ENCODE results near the gene ACSM6. TPM values are rescaled to one million over a fixed set of nuclear protein-coding genes. Genes with fewer than 3 reads are reported as not detected.

Gene ACSM6
- total RNA-seq (not detected), total RNA-seq (0 to 0.06 (median 0) reads per million in 29 experiments)
- total RNA-seq (2013) = not detected

DNA sequence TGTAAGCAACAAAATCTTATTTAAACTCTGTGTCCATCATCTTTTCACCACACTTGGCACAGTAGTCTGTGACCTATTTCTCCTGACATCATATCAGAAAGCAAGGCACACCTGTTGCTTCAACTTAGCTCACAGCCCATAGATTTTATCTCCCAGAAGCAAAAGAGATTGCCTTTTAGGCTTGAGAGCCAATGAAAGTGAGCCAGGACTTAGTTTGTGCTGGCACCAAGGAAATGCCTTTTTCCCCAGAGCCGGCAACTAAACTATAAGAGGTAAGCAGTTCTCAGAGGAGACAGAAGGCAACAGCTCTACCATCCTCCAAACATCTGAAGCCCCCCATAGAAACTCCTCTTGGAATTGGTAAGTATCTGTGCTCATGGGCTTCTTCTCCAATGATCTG is at the start of gene ACSM6:
ACSM6 (plus strand) TSS at position 295 of the 400 bp plus-strand sequence. CDS start 248 bp downstream, outside the sequence.
- H3K9me3 ChIP-seq = no peaks in the 10 kb centered on the region
- Mint-ChIP-seq H3K36me3 (no peaks in the 10 kb centered on the region), H3K4me1 (no peaks in the 10 kb centered on the region), H3K27ac (no peak within 1 kb of the TSS), H3K4me3 (no peak within 1 kb of the TSS), H3K27me3 (peaks cover 0 to 14% of the 10 kb centered on the region in 2 donors), H3K9me3 (no peaks in the 10 kb centered on the region)
- WGBS (ENCODE audit: insufficient coverage) = no CpG with 5 or more reads among the region's 1 CpG
- no peak for DNase-seq
- H3K4me1 ChIP-seq (ENCODE audit: control insufficient read depth in 1 of 2, extremely low read depth in 1 of 2, insufficient read depth in 2 of 2, low read length in 2 of 2) = no peaks in the 10 kb centered on the region
- H3K27ac ChIP-seq (ENCODE audit: low read length) = no peak within 1 kb of the TSS
- H3K27me3 ChIP-seq (replicated peaks in 1 of 2; ENCODE audit: control insufficient read depth in 2 of 2, extremely low read depth in 1 of 2, insufficient read depth in 2 of 2, low read length in 1 of 2) = no peaks in the 10 kb centered on the region
- no peak within 1 kb of the TSS for H3K4me3 ChIP-seq (ENCODE audit: control insufficient read depth in 1 of 2, extremely low read depth in 1 of 2, low read length in 1 of 2)
- no peak for ATAC-seq (replicated peaks in 1 of 4)
- CTCF ChIA-PET = no interaction called here
- no peaks in the 10 kb centered on the region for H3K36me3 ChIP-seq (ENCODE audit: control insufficient read depth in 2 of 2, extremely low read depth in 1 of 2, insufficient read depth in 1 of 2, low read length in 1 of 2)
- POLR2A ChIA-PET = no interaction called here

- Histone ChIP-seq H3K4me3 (ENCODE audit: control insufficient read depth in 1 of 2, extremely low read depth in 1 of 2, low read length in 1 of 2) (no peak overlapping the region), H3K4me1 (ENCODE audit: control insufficient read depth in 1 of 2, extremely low read depth in 1 of 2, insufficient read depth in 2 of 2, low read length in 2 of 2) (no peaks in the 10 kb centered on the region), H3K27me3 (replicated peaks in 1 of 2; ENCODE audit: control insufficient read depth in 2 of 2, extremely low read depth in 1 of 2, insufficient read depth in 2 of 2, low read length in 1 of 2) (no peaks in the 10 kb centered on the region), H3K27ac (ENCODE audit: low read length) (no peak overlapping the region), H3K36me3 (ENCODE audit: control insufficient read depth in 2 of 2, extremely low read depth in 1 of 2, insufficient read depth in 1 of 2, low read length in 1 of 2) (no peaks in the 10 kb centered on the region), H3K9me3 (no peaks in the 10 kb centered on the region)
- no peaks in the 10 kb centered on the region for H3K27me3 Mint-ChIP-seq
- no peak for ATAC-seq (replicated peaks in 1 of 4)
- no peaks in the 10 kb centered on the region for H3K4me1 Mint-ChIP-seq
- WGBS (ENCODE audit: insufficient coverage) = 80% methylated on average over 4 of the region's 4 CpGs
- ChIA-PET POLR2A (no interaction called here), CTCF (no interaction called here)
- peaks cover 0 to 19% (median 8%) of the 10 kb centered on the region in 3 donors for H3K9me3 Mint-ChIP-seq
- no peak overlapping the region for H3K27ac Mint-ChIP-seq
- DNase-seq = no peak
- no peaks in the 10 kb centered on the region for H3K36me3 Mint-ChIP-seq
- no peak overlapping the region for H3K4me3 Mint-ChIP-seq
These were observed 25.3 kb upstream of the ACSM6 start for GRCh38 chr10:95168694-95169093.

DNA sequence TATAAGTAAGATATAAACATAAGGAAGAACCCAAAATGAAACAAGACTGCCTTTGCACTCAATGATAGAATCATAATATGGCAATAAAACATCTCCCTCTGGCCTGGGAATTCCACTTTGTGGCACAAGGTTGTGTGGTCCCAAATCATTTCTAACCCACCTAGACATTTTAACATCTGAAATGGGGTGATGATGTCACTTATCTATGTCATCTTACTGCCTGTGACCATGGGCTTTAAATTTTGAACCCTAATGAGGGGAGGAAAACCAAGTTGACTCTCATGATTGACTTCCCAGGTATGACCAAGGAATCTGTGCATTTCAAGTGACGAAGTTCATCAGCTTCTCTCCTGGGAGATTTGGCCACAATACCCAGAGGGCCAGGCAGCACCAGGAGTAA is 24.5 kb upstream of the ACSM6 start:
- H3K4me1 Mint-ChIP-seq = no peaks in the 10 kb centered on the region
- H3K36me3 Mint-ChIP-seq = no peaks in the 10 kb centered on the region
- Histone ChIP-seq H3K4me3 (ENCODE audit: control insufficient read depth in 1 of 2, extremely low read depth in 1 of 2, low read length in 1 of 2) (no peak overlapping the region), H3K9me3 (no peaks in the 10 kb centered on the region), H3K36me3 (ENCODE audit: control insufficient read depth in 2 of 2, extremely low read depth in 1 of 2, insufficient read depth in 1 of 2, low read length in 1 of 2) (no peaks in the 10 kb centered on the region), H3K4me1 (ENCODE audit: control insufficient read depth in 1 of 2, extremely low read depth in 1 of 2, insufficient read depth in 2 of 2, low read length in 2 of 2) (no peaks in the 10 kb centered on the region), H3K27ac (ENCODE audit: low read length) (no peak overlapping the region), H3K27me3 (replicated peaks in 1 of 2; ENCODE audit: control insufficient read depth in 2 of 2, extremely low read depth in 1 of 2, insufficient read depth in 2 of 2, low read length in 1 of 2) (no peaks in the 10 kb centered on the region)
- peaks cover 0 to 13% (median 5%) of the 10 kb centered on the region in 3 donors for H3K9me3 Mint-ChIP-seq
- POLR2A ChIA-PET = no interaction called here
- no CpG with 5 or more reads among the region's 1 CpG for WGBS (ENCODE audit: insufficient coverage)
- no peak overlapping the region for H3K27ac Mint-ChIP-seq
- CTCF ChIA-PET = no interaction called here
- no peaks in the 10 kb centered on the region for H3K27me3 Mint-ChIP-seq
- ATAC-seq (replicated peaks in 1 of 4) (no peak), DNase-seq (no peak)
- H3K4me3 Mint-ChIP-seq = no peak overlapping the region

DNA sequence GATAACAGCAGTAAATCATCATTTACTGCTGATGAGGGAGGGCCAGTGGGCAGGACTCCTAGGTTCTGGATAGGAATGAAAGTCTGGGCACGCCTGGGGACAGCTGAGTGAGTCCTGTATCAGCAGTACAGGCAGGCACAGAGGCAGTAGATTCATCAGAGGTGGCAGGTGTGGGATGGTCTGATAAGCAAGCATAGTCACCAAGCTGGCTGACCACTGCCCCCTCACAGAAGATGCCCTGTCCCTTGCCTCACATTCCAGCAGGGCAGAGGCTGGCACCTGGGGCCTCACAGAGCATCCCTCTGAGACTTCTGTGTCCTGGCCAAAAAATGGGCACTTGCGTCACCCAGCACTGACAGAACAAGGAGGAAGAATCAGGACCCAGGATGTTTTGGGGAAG is 23.2 kb upstream of the ACSM6 start:
- Histone ChIP-seq H3K36me3 (ENCODE audit: control insufficient read depth in 2 of 2, extremely low read depth in 1 of 2, insufficient read depth in 1 of 2, low read length in 1 of 2) (no peaks in the 10 kb centered on the region), H3K4me1 (ENCODE audit: control insufficient read depth in 1 of 2, extremely low read depth in 1 of 2, insufficient read depth in 2 of 2, low read length in 2 of 2) (no peaks in the 10 kb centered on the region), H3K9me3 (no peaks in the 10 kb centered on the region), H3K4me3 (ENCODE audit: control insufficient read depth in 1 of 2, extremely low read depth in 1 of 2, low read length in 1 of 2) (no peak overlapping the region), H3K27me3 (replicated peaks in 1 of 2; ENCODE audit: control insufficient read depth in 2 of 2, extremely low read depth in 1 of 2, insufficient read depth in 2 of 2, low read length in 1 of 2) (no peaks in the 10 kb centered on the region), H3K27ac (ENCODE audit: low read length) (no peak overlapping the region)
- H3K4me3 Mint-ChIP-seq = no peak overlapping the region
- peaks cover 0 to 10% (median 5%) of the 10 kb centered on the region in 3 donors for H3K9me3 Mint-ChIP-seq
- H3K27me3 Mint-ChIP-seq = no peaks in the 10 kb centered on the region
- WGBS (ENCODE audit: insufficient coverage) = 100% methylated on average over 1 of the region's 2 CpGs
- ATAC-seq (replicated peaks in 1 of 4) (no peak), DNase-seq (no peak)
- ChIA-PET POLR2A (no interaction called here), CTCF (no interaction called here)
- H3K36me3 Mint-ChIP-seq = no peaks in the 10 kb centered on the region
- H3K27ac Mint-ChIP-seq = no peak overlapping the region
- H3K4me1 Mint-ChIP-seq = no peaks in the 10 kb centered on the region

- Mint-ChIP-seq H3K27ac (no peak overlapping the region), H3K27me3 (no peaks in the 10 kb centered on the region), H3K9me3 (peaks cover 0 to 5% (median 3%) of the 10 kb centered on the region in 3 donors), H3K36me3 (no peaks in the 10 kb centered on the region), H3K4me1 (no peaks in the 10 kb centered on the region), H3K4me3 (no peak overlapping the region)
- ChIA-PET POLR2A (no interaction called here), CTCF (no interaction called here)
- Histone ChIP-seq H3K9me3 (no peaks in the 10 kb centered on the region), H3K27me3 (replicated peaks in 1 of 2; ENCODE audit: control insufficient read depth in 2 of 2, extremely low read depth in 1 of 2, insufficient read depth in 2 of 2, low read length in 1 of 2) (peaks cover 0 to 2% of the 10 kb centered on the region in 2 experiments), H3K27ac (ENCODE audit: low read length) (no peak overlapping the region), H3K4me3 (ENCODE audit: control insufficient read depth in 1 of 2, extremely low read depth in 1 of 2, low read length in 1 of 2) (no peak overlapping the region), H3K36me3 (ENCODE audit: control insufficient read depth in 2 of 2, extremely low read depth in 1 of 2, insufficient read depth in 1 of 2, low read length in 1 of 2) (no peaks in the 10 kb centered on the region), H3K4me1 (ENCODE audit: control insufficient read depth in 1 of 2, extremely low read depth in 1 of 2, insufficient read depth in 2 of 2, low read length in 2 of 2) (no peaks in the 10 kb centered on the region)
- DNase-seq (no peak), ATAC-seq (replicated peaks in 1 of 4) (no peak)
- WGBS (ENCODE audit: insufficient coverage) = 83% methylated on average over 2 of the region's 3 CpGs
These were observed 22.7 kb upstream of the ACSM6 start for GRCh38 chr10:95171336-95171735.

DNA sequence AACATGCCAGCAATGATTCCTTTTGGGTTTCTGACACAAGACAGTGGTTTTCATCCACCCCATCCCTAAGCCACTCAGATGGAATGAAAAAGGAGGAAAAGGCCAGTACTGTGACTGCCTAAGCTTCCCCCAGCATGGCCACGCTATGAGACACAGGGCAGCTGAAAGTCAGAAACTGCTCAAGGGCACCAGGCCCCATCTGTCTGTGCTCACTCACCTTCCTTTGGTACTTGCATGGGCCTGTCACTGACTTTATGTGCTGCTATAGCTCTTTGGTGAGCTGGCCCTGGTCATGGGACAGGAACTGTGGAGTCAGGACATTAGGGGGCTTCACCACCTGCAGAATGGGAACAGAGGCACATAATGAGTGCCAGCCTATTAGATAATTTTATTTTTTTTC is 21.2 kb upstream of the ACSM6 start:
- Histone ChIP-seq H3K27me3 (replicated peaks in 1 of 2; ENCODE audit: control insufficient read depth in 2 of 2, extremely low read depth in 1 of 2, insufficient read depth in 2 of 2, low read length in 1 of 2) (peaks cover 0 to 3% of the 10 kb centered on the region in 2 experiments), H3K4me1 (ENCODE audit: control insufficient read depth in 1 of 2, extremely low read depth in 1 of 2, insufficient read depth in 2 of 2, low read length in 2 of 2) (no peaks in the 10 kb centered on the region), H3K27ac (ENCODE audit: low read length) (no peak overlapping the region), H3K36me3 (ENCODE audit: control insufficient read depth in 2 of 2, extremely low read depth in 1 of 2, insufficient read depth in 1 of 2, low read length in 1 of 2) (no peaks in the 10 kb centered on the region), H3K9me3 (no peaks in the 10 kb centered on the region), H3K4me3 (ENCODE audit: control insufficient read depth in 1 of 2, extremely low read depth in 1 of 2, low read length in 1 of 2) (no peak overlapping the region)
- Mint-ChIP-seq H3K36me3 (no peaks in the 10 kb centered on the region), H3K27me3 (peaks cover 0 to under 1% of the 10 kb centered on the region in 2 donors), H3K4me3 (no peak overlapping the region), H3K4me1 (no peaks in the 10 kb centered on the region), H3K27ac (no peak overlapping the region), H3K9me3 (peaks cover 0 to 5% (median 3%) of the 10 kb centered on the region in 3 donors)
- no CpG with 5 or more reads among the region's 1 CpG for WGBS (ENCODE audit: insufficient coverage)
- DNase-seq = no peak
- ChIA-PET CTCF (no interaction called here), POLR2A (interaction anchor here in 1 of 2 donors (0.6 kb wide), 1 partner anchor 1279 kb away, joined by 11 read pairs; the partner anchor contains the start of gene SLC35G1)
- ATAC-seq (replicated peaks in 1 of 4) = no peak

DNA sequence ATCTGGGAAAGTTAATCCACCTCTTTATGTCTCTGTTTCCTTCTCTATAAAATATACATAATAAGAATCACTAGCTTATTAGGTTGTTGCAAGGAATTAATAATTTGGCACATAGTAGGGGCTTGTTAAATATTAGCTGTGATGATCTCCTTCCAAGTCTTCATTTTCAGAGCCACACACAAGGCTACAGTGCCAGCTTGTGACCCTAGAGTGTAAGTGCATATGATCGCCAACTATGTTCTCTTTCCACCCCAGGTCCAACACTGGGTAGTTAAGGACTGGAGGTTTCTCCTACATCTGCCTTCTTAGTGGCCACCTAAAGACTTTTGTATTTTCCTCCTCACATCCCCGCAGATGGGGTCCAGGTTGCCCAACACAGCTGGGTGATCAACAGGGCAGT is 17.9 kb upstream of the ACSM6 start:
- ChIA-PET CTCF (no interaction called here), POLR2A (no interaction called here)
- Histone ChIP-seq H3K4me1 (ENCODE audit: control insufficient read depth in 1 of 2, extremely low read depth in 1 of 2, insufficient read depth in 2 of 2, low read length in 2 of 2) (no peaks in the 10 kb centered on the region), H3K9me3 (no peaks in the 10 kb centered on the region), H3K36me3 (ENCODE audit: control insufficient read depth in 2 of 2, extremely low read depth in 1 of 2, insufficient read depth in 1 of 2, low read length in 1 of 2) (no peaks in the 10 kb centered on the region), H3K27me3 (replicated peaks in 1 of 2; ENCODE audit: control insufficient read depth in 2 of 2, extremely low read depth in 1 of 2, insufficient read depth in 2 of 2, low read length in 1 of 2) (peaks cover 0 to 9% of the 10 kb centered on the region in 2 experiments), H3K27ac (ENCODE audit: low read length) (no peak overlapping the region), H3K4me3 (ENCODE audit: control insufficient read depth in 1 of 2, extremely low read depth in 1 of 2, low read length in 1 of 2) (no peak overlapping the region)
- Mint-ChIP-seq H3K9me3 (peaks cover 0 to 5% (median 0%) of the 10 kb centered on the region in 3 donors), H3K4me3 (no peak overlapping the region), H3K36me3 (no peaks in the 10 kb centered on the region), H3K4me1 (no peaks in the 10 kb centered on the region), H3K27me3 (peaks cover 0 to 13% of the 10 kb centered on the region in 2 donors), H3K27ac (no peak overlapping the region)
- ATAC-seq (replicated peaks in 1 of 4) (no peak), DNase-seq (no peak)
- WGBS (ENCODE audit: insufficient coverage) = no CpG with 5 or more reads among the region's 2 CpGs
